ENCODE measurements around the gene KCNH3. TPM values are rescaled to one million over a fixed set of nuclear protein-coding genes. Genes with fewer than 3 reads are reported as not detected.

Gene KCNH3
- total RNA-seq, 4 donors from 2014 or later = 0.15 to 1.0 (median 0.43) TPM

DNA sequence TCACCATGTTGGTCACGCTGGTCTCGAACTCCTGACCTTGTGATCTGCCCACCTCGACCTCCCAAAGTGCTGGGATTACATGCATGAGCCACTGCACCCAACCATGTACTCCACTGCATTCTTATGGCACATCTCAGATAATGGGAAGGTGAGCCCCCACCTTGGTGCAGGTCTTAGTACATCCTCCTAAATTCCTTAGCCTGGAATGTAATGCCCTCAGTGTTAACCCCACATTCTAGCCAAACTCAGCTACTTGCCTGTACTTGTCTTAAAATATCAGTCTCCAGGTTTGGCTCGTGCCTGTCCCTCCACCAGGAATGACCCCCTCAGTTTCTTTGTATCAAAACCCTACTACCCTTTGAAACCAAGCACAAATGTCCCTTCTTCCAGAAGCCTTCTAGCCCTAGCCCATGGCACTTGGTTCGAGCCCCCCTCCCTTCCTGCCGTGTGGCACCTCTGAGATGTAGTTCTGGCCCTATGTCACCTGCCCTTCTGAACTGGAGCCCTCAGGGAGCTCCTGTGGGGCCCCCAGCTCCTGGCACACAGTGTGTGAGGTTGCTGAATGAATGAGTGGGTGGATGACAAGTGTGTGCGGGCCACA is 8.4 kb downstream of the KCNH3 start:
- DNase-seq (ENCODE audit: low spot score in 2 of 2) = no peak
- no peak for TF ChIP-seq POLR2A (IDR thresholded peaks at IDR 0.05)
- H3K27me3 ChIP-seq = peaks cover 36% of the 10 kb centered on the region
- H3K4me1 ChIP-seq = peaks cover 24% of the 10 kb centered on the region
- no peak overlapping the region for H3K4me3 ChIP-seq
- no peak overlapping the region for H3K27ac ChIP-seq
- H3K36me3 ChIP-seq = no peaks in the 10 kb centered on the region
- WGBS = 70% methylated on average over 7 of the region's 7 CpGs
- H3K9me3 ChIP-seq = no peaks in the 10 kb centered on the region

DNA sequence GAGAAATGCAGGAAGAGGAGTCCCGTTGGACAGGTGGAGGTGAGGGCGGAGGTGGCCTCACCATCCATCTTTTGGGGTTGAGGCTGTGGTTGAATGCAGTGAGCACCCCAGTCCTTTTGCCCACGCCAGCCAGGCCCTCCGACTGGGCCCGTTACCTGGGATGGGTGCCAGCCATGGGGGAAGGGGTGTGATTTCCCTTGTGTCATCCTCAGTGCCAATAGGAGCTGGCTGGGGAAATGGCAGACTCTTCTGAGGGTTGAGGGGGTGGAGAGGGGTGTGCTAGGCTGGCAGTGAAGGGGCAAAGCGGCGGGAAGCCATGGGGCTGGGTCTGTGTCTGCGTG is 9.6 kb downstream of the KCNH3 start:
- Histone ChIP-seq H3K27me3 (peaks cover 33% of the 10 kb centered on the region), H3K36me3 (no peaks in the 10 kb centered on the region), H3K27ac (no peak overlapping the region), H3K9me3 (no peaks in the 10 kb centered on the region), H3K4me3 (peak overlapping the region; percentile 44), H3K4me1 (peaks cover 37% of the 10 kb centered on the region)
- WGBS = 39% methylated on average over 7 of the region's 8 CpGs
- TF ChIP-seq EP300 (IDR thresholded peaks at IDR 0.05) (no peak), POLR2AphosphoS5 (IDR thresholded peaks at IDR 0.05) (no peak), POLR2A (IDR thresholded peaks at IDR 0.05) (no peak)
- TF ChIP-seq, protein P1, sequence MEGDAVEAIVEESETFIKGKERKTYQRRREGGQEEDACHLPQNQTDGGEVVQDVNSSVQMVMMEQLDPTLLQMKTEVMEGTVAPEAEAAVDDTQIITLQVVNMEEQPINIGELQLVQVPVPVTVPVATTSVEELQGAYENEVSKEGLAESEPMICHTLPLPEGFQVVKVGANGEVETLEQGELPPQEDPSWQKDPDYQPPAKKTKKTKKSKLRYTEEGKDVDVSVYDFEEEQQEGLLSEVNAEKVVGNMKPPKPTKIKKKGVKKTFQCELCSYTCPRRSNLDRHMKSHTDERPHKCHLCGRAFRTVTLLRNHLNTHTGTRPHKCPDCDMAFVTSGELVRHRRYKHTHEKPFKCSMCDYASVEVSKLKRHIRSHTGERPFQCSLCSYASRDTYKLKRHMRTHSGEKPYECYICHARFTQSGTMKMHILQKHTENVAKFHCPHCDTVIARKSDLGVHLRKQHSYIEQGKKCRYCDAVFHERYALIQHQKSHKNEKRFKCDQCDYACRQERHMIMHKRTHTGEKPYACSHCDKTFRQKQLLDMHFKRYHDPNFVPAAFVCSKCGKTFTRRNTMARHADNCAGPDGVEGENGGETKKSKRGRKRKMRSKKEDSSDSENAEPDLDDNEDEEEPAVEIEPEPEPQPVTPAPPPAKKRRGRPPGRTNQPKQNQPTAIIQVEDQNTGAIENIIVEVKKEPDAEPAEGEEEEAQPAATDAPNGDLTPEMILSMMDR (IDR thresholded peaks at IDR 0.05) = no peak
- no peak for DNase-seq (ENCODE audit: low spot score in 2 of 2)

DNA sequence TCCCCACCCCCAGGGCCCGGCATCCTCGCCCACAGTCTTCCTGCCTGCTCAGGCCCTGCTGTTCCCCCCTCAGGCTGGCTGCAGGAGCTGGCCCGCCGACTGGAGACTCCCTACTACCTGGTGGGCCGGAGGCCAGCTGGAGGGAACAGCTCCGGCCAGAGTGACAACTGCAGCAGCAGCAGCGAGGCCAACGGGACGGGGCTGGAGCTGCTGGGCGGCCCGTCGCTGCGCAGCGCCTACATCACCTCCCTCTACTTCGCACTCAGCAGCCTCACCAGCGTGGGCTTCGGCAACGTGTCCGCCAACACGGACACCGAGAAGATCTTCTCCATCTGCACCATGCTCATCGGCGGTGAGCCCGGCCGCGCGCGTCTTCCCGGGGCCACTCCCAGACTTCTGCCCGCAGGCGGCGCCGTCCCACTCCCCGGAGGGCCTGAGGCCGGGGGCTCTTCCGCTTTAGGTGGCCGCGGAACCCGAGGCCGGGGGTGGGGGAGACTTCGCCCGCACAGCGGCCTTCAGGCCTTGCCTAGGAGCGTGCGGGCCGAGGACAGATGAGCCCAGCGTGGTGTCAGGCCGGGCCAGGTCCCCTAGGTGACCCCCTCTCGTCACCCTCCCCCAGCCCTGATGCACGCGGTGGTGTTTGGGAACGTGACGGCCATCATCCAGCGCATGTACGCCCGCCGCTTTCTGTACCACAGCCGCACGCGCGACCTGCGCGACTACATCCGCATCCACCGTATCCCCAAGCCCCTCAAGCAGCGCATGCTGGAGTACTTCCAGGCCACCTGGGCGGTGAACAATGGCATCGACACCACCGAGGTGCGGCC is 10.2 kb downstream of the KCNH3 start:
- WGBS = 20% methylated on average over 23 of the region's 70 CpGs
- H3K4me1 ChIP-seq = peaks cover 37% of the 10 kb centered on the region
- H3K4me3 ChIP-seq = peak overlapping the region; percentile 44
- DNase-seq (ENCODE audit: low spot score in 2 of 2) = no peak
- no peaks in the 10 kb centered on the region for H3K9me3 ChIP-seq
- no peak overlapping the region for H3K27ac ChIP-seq
- no peaks in the 10 kb centered on the region for H3K36me3 ChIP-seq
- TF ChIP-seq POLR2A (IDR thresholded peaks at IDR 0.05) (no peak), EP300 (IDR thresholded peaks at IDR 0.05) (no peak), POLR2AphosphoS5 (IDR thresholded peaks at IDR 0.05) (no peak)
- TF ChIP-seq, protein P1 (IDR thresholded peaks at IDR 0.05) = no peak
- H3K27me3 ChIP-seq = peaks cover 33% of the 10 kb centered on the region

DNA sequence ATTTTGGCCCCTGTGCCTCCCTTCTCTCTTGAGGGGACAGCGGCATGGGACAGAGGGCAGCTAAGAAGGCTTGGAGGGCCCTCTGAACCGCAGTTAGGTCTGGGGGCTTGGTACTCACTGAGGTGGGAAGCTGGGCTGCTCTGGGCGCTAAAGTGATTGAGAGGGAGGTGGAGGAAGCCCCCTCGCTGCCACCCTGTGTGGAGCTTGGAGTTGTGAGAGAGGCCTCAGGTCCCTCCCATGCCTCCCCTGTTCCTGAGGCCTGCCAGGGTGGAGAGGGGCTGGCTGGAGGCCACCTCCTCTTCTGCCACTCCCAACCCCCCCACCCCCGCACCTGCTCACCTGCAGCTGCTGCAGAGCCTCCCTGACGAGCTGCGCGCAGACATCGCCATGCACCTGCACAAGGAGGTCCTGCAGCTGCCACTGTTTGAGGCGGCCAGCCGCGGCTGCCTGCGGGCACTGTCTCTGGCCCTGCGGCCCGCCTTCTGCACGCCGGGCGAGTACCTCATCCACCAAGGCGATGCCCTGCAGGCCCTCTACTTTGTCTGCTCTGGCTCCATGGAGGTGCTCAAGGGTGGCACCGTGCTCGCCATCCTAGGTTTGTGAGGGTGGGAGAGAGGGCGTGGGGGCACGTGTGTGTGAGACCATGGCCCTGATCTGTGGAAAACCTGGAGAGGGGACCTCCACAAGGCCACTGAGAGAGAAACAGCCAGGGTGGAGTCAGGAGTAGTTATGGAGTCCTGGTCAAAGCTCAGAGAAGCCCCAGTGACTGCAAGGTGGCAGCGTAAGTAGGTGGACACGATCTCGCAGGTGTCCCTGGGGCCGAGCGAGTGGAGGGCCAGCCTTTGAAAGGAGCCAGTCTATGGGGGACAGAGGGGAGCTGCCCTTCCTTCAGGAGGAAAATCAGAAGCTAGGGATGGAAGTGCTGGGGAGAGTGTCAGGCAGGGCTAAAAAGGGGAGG is 11.2 kb downstream of the KCNH3 start:
- Histone ChIP-seq H3K9me3 (no peaks in the 10 kb centered on the region), H3K4me3 (peak overlapping the region; percentile 44), H3K4me1 (peaks cover 37% of the 10 kb centered on the region), H3K27me3 (peaks cover 33% of the 10 kb centered on the region), H3K36me3 (no peaks in the 10 kb centered on the region), H3K27ac (no peak overlapping the region)
- TF ChIP-seq POLR2AphosphoS5 (IDR thresholded peaks at IDR 0.05) (no peak), POLR2A (IDR thresholded peaks at IDR 0.05) (no peak), EP300 (IDR thresholded peaks at IDR 0.05) (no peak)
- TF ChIP-seq, protein P1 (IDR thresholded peaks at IDR 0.05) = no peak
- DNase-seq (ENCODE audit: low spot score in 2 of 2) = no peak
- 89% methylated on average over 10 of the region's 28 CpGs for WGBS

DNA sequence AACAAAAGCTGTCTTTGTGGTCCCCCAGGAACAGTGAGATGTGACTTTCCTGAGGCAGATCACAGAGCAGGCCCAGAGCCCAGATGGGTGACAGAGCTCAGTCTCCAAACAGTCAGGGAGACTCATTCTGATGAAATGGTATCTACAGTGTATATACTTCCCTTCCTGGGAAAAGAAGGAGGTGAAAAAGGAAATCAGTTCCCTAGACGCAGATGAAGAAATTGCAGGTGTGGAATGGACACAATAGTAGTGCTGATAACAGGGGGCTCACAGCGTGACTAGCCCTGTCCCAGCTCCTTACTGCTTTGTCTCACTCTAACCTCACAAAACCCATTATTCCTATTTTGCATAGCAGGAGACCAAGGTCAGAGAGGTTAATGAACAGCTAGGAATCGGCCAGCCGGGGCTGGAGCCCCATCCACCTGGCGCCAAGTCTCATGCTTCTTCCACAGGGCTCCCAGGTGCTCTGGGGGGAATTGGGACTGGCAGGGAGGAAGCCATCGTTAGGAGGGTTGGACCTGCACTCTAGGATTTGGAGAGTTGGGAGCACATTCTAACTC is 11.9 kb downstream of the KCNH3 start:
- Histone ChIP-seq H3K9me3 (no peaks in the 10 kb centered on the region), H3K27ac (no peak overlapping the region), H3K27me3 (peaks cover 33% of the 10 kb centered on the region), H3K4me1 (peaks cover 37% of the 10 kb centered on the region), H3K36me3 (no peaks in the 10 kb centered on the region), H3K4me3 (no peak overlapping the region)
- TF ChIP-seq EP300 (IDR thresholded peaks at IDR 0.05) (no peak), POLR2A (IDR thresholded peaks at IDR 0.05) (no peak), POLR2AphosphoS5 (IDR thresholded peaks at IDR 0.05) (no peak)
- TF ChIP-seq, protein P1 (IDR thresholded peaks at IDR 0.05) = no peak
- WGBS = 83% methylated on average over 5 of the region's 6 CpGs
- DNase-seq (ENCODE audit: low spot score in 2 of 2) = no peak
